ENCODE measurements around the gene PRR12.

Gene PRR12

GRCh38 chr19:49590971-49591730 lies at the start of gene PRR12:
TSS of gene PRR12 (plus strand) at chr19:49591182. CDS start at chr19:49591655, 473 bp downstream.
- DNase-seq (ENCODE audit: extremely low spot score): peak; percentile 72
- POLR2A ChIA-PET: interaction anchor here (0.6 to 4.6 kb wide), 8 partner anchors 11 to 96 kb away, joined by 3 to 61 read pairs (median 4); partner anchors contain the start of genes NOSIP, PRMT1, PRRG2 and RRAS
- CTCF ChIA-PET: no interaction called here
- TF ChIP-seq ZNF384 (IDR thresholded peaks at IDR 0.05): peak; percentile 96
- TF ChIP-seq PKNOX1 (IDR thresholded peaks at IDR 0.05): no peak
- no peak for TF ChIP-seq L3MBTL2 (conservative IDR thresholded peaks at IDR 0.05)
- no peak for TF ChIP-seq SP1 (IDR thresholded peaks at IDR 0.05)

- DNase-seq (ENCODE audit: extremely low spot score): no peak
- TF ChIP-seq SUZ12 (IDR thresholded peaks at IDR 0.05) (no peak), LEF1 (IDR thresholded peaks at IDR 0.05; ENCODE audit: borderline replicate concordance) (no peak), CTBP1 (IDR thresholded peaks at IDR 0.05; ENCODE audit: borderline replicate concordance) (no peak), L3MBTL2 (conservative IDR thresholded peaks at IDR 0.05) (no peak), SP1 (IDR thresholded peaks at IDR 0.05) (no peak), BHLHE40 (IDR thresholded peaks at IDR 0.05; ENCODE audit: borderline replicate concordance) (no peak), ZNF384 (IDR thresholded peaks at IDR 0.05) (no peak), FOXM1 (IDR thresholded peaks at IDR 0.05; ENCODE audit: borderline replicate concordance) (no peak), ARNT (IDR thresholded peaks at IDR 0.05) (no peak), NFRKB (IDR thresholded peaks at IDR 0.05) (no peak), TARDBP (IDR thresholded peaks at IDR 0.05) (no peak), PKNOX1 (IDR thresholded peaks at IDR 0.05) (no peak), ELF4 (IDR thresholded peaks at IDR 0.05) (no peak), FOXA1 (IDR thresholded peaks at IDR 0.05) (no peak)
- ChIA-PET CTCF (interaction anchor here (0.6 kb wide), 1 partner anchor 11 kb away, joined by 4 read pairs; no protein-coding TSS in a partner anchor), POLR2A (no interaction called here)
Observed at GRCh38 chr19:49541914-49542313, 49.1 kb upstream of the PRR12 start.

GRCh38 chr19:49542446-49542845 lies 48.5 kb upstream of the PRR12 start:
- CTCF ChIA-PET: interaction anchor here (0.6 kb wide), 1 partner anchor 12 kb away, joined by 4 read pairs; no protein-coding TSS in a partner anchor
- DNase-seq (ENCODE audit: extremely low spot score): no peak
- POLR2A ChIA-PET: no interaction called here
- TF ChIP-seq FOXM1 (IDR thresholded peaks at IDR 0.05; ENCODE audit: borderline replicate concordance) (no peak), ARNT (IDR thresholded peaks at IDR 0.05) (no peak), CTBP1 (IDR thresholded peaks at IDR 0.05; ENCODE audit: borderline replicate concordance) (no peak), HDGF (IDR thresholded peaks at IDR 0.05; ENCODE audit: borderline replicate concordance) (no peak), FOXA1 (IDR thresholded peaks at IDR 0.05) (no peak), BHLHE40 (IDR thresholded peaks at IDR 0.05; ENCODE audit: borderline replicate concordance) (no peak), ELF4 (IDR thresholded peaks at IDR 0.05) (no peak), TARDBP (IDR thresholded peaks at IDR 0.05) (no peak), SUZ12 (IDR thresholded peaks at IDR 0.05) (no peak), SP1 (IDR thresholded peaks at IDR 0.05) (no peak), FOXK2 (IDR thresholded peaks at IDR 0.05) (no peak), ZNF384 (IDR thresholded peaks at IDR 0.05) (no peak), L3MBTL2 (conservative IDR thresholded peaks at IDR 0.05) (no peak), PKNOX1 (IDR thresholded peaks at IDR 0.05) (no peak), LEF1 (IDR thresholded peaks at IDR 0.05; ENCODE audit: borderline replicate concordance) (no peak), NFRKB (IDR thresholded peaks at IDR 0.05) (no peak)

GRCh38 chr19:49543032-49543431 lies 48.0 kb upstream of the PRR12 start:
- CTCF ChIA-PET: no interaction called here
- DNase-seq (ENCODE audit: extremely low spot score): no peak
- POLR2A ChIA-PET: no interaction called here
- TF ChIP-seq LEF1 (IDR thresholded peaks at IDR 0.05; ENCODE audit: borderline replicate concordance): no peak
- TF ChIP-seq BHLHE40 (IDR thresholded peaks at IDR 0.05; ENCODE audit: borderline replicate concordance): no peak
- TF ChIP-seq ELF4 (IDR thresholded peaks at IDR 0.05): no peak
- TF ChIP-seq FOXK2 (IDR thresholded peaks at IDR 0.05): no peak
- no peak for TF ChIP-seq ZNF384 (IDR thresholded peaks at IDR 0.05)
- no peak for TF ChIP-seq CTBP1 (IDR thresholded peaks at IDR 0.05; ENCODE audit: borderline replicate concordance)
- TF ChIP-seq L3MBTL2 (conservative IDR thresholded peaks at IDR 0.05): no peak
- no peak for TF ChIP-seq SUZ12 (IDR thresholded peaks at IDR 0.05)
- TF ChIP-seq TARDBP (IDR thresholded peaks at IDR 0.05): no peak
- TF ChIP-seq NFRKB (IDR thresholded peaks at IDR 0.05): no peak
- no peak for TF ChIP-seq FOXM1 (IDR thresholded peaks at IDR 0.05; ENCODE audit: borderline replicate concordance)
- no peak for TF ChIP-seq PKNOX1 (IDR thresholded peaks at IDR 0.05)
- TF ChIP-seq SP1 (IDR thresholded peaks at IDR 0.05): no peak
- TF ChIP-seq HDGF (IDR thresholded peaks at IDR 0.05; ENCODE audit: borderline replicate concordance): no peak
- TF ChIP-seq ARNT (IDR thresholded peaks at IDR 0.05): no peak
- no peak for TF ChIP-seq FOXA1 (IDR thresholded peaks at IDR 0.05)

GRCh38 chr19:49544154-49544553 lies 46.8 kb upstream of the PRR12 start:
- TF ChIP-seq LEF1 (IDR thresholded peaks at IDR 0.05; ENCODE audit: borderline replicate concordance): no peak
- CTCF ChIA-PET: no interaction called here
- no peak for DNase-seq (ENCODE audit: extremely low spot score)
- POLR2A ChIA-PET: interaction anchor here (0.6 to 1.4 kb wide), 2 partner anchors 44 to 48 kb away, joined by 3 to 4 read pairs; partner anchors contain the start of gene RPS11
